ENCODE data around the gene IGSF9. TPM values are rescaled to one million over a fixed set of nuclear protein-coding genes. Genes with fewer than 3 reads are reported as not detected.

Gene IGSF9
- total and polyA plus RNA-seq, 4 donors = 0.14 to 21.3 (median 16.1) TPM

GRCh38 chr1:159927849-159928431, 17.5 kb downstream of the IGSF9 start:
- TF ChIP-seq RAD21 (IDR thresholded peaks at IDR 0.05) (no peak), JUND (IDR thresholded peaks at IDR 0.05) (no peak), FOXA1 (IDR thresholded peaks at IDR 0.05) (no peak), MAX (IDR thresholded peaks at IDR 0.05) (no peak), FOXA2 (IDR thresholded peaks at IDR 0.05) (no peak), YY1 (IDR thresholded peaks at IDR 0.05) (no peak), ZBTB33 (IDR thresholded peaks at IDR 0.05) (no peak), ATF3 (IDR thresholded peaks at IDR 0.05) (no peak), HNF4A (conservative IDR thresholded peaks at IDR 0.05) (no peak), SP1 (IDR thresholded peaks at IDR 0.05) (no peak), REST (IDR thresholded peaks at IDR 0.05) (no peak), EGR1 (IDR thresholded peaks at IDR 0.05; ENCODE audit: low read depth in 2 of 2) (no peak), GABPA (IDR thresholded peaks at IDR 0.05 in 1 of 2, conservative IDR thresholded peaks at IDR 0.05 in 1 of 2) (no peak), HNF4G (IDR thresholded peaks at IDR 0.05) (no peak)
- Histone ChIP-seq H3K9ac (ENCODE audit: low read depth in 1 of 2, low read length in 2 of 2) (no peak overlapping the region), H3K36me3 (ENCODE audit: control insufficient read depth in 4 of 4, insufficient read depth in 3 of 4, low read depth in 1 of 4, low read length in 3 of 4) (peaks cover 0 to 30% (median 12%) of the 10 kb centered on the region in 4 donors), H3K4me3 (ENCODE audit: low read depth in 1 of 3, low read length in 3 of 3) (no peak overlapping the region), H3K4me1 (ENCODE audit: control insufficient read depth in 4 of 4, insufficient read depth in 4 of 4, low read length in 3 of 4) (peaks cover 4 to 18% (median 9%) of the 10 kb centered on the region in 4 donors), H3K27me3 (ENCODE audit: control insufficient read depth in 4 of 4, insufficient read depth in 4 of 4, low read length in 3 of 4) (no peaks in the 10 kb centered on the region), H3K27ac (ENCODE audit: low read depth in 1 of 2, low read length in 2 of 2) (no peak overlapping the region), H3K9me3 (ENCODE audit: control insufficient read depth in 4 of 4, low read length in 3 of 4) (no peaks in the 10 kb centered on the region)
- DNase-seq (ENCODE audit: low spot score) = no peak
- WGBS = 86% methylated on average over 13 of the region's 13 CpGs

- Histone ChIP-seq H3K9me3 (ENCODE audit: control insufficient read depth in 4 of 4, low read length in 3 of 4) (no peaks in the 10 kb centered on the region), H3K27me3 (ENCODE audit: control insufficient read depth in 4 of 4, insufficient read depth in 4 of 4, low read length in 3 of 4) (no peaks in the 10 kb centered on the region), H3K4me3 (ENCODE audit: low read depth in 1 of 3, low read length in 3 of 3) (no peak overlapping the region), H3K36me3 (ENCODE audit: control insufficient read depth in 4 of 4, insufficient read depth in 3 of 4, low read depth in 1 of 4, low read length in 3 of 4) (peaks cover 0 to 30% (median 10%) of the 10 kb centered on the region in 4 donors), H3K27ac (ENCODE audit: low read depth in 1 of 2, low read length in 2 of 2) (no peak overlapping the region), H3K9ac (ENCODE audit: low read depth in 1 of 2, low read length in 2 of 2) (no peak overlapping the region), H3K4me1 (ENCODE audit: control insufficient read depth in 4 of 4, insufficient read depth in 4 of 4, low read length in 3 of 4) (peaks cover 7 to 24% (median 14%) of the 10 kb centered on the region in 4 donors)
- 90% methylated on average over 16 of the region's 16 CpGs for WGBS
- DNase-seq (ENCODE audit: low spot score) = no peak
- no peak for TF ChIP-seq HNF4A (conservative IDR thresholded peaks at IDR 0.05)
- TF ChIP-seq NR2F2 (IDR thresholded peaks at IDR 0.05) = no peak
- TF ChIP-seq RXRA (IDR thresholded peaks at IDR 0.05) = no peak
Observed at GRCh38 chr1:159927211-159927848, 18.1 kb downstream of the IGSF9 start.
